CD1c-positive myeloid dendritic cell (primary cell): ENCODE measurements around the gene CCDC127.
A peak's percentile ranks its signal among the peaks of the same experiment; 100 is the strongest.

Source experiments
- DNase-seq: peaks from one replicate; pipeline ENCODE4 v3.0.0-alpha.2; 2016; ENCODE audit errors: extremely low spot score

CCDC127 gene

GRCh38 chr5:190366-191035 is 27.5 kb downstream of the CCDC127 start:
- no peak for DNase-seq

GRCh38 chr5:189976-190365 is 28.0 kb downstream of the CCDC127 start:
- DNase-seq = no peak

- DNase-seq = no peak
These were observed 28.5 kb downstream of the CCDC127 start for GRCh38 chr5:189486-189885.

DNA sequence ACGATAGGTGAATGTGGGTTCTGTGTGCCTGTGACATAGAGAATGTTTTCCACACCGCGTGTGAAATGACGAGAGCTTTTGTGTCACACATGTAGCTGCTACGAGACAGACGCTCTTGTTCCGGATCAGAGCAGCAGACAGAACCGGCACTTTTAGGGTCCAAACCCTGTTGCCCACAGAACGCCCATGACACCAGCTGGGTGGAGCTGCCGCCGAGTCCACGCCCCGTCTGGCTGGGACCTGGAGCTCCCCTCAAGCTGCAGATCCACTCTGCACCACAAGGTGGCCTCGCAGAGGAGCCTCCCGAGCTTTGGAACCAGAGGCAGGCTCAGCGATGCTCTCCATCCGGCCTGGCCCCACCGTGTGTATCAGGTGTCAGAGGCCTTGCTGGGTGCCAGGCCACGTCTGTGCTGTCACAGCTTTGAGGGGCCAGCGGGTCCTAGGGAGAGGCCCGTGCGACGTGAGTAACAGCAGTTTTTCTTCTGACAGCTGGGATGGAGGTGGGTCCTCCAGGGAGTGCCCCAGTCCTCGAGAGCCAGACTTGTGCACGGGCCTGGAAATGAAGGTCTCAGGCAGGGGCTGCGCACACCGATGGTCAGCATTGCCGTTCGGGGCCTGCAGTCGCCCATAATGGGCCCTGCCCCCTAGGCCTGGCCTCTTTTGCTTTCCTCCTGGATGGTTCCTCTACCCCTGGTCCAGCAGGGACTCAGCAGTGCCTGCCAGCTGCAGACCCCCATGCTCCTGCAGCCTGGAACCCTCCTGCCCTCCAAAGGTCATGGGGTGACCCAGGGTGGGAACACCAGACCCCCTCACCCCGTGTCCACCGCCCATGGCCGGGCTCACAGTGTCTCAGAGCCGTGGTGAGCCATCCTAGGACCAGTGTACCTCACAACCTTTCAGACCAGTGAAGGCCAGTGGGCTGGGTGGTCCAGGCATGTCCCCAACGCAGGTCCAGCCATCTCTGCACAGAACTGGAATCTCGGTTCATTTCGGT is 29.2 kb downstream of the CCDC127 start:
- peak; percentile 84 for DNase-seq

- no peak for DNase-seq
These were observed 30.1 kb downstream of the CCDC127 start for GRCh38 chr5:187617-188451.

- DNase-seq = no peak
These were observed 30.9 kb downstream of the CCDC127 start for GRCh38 chr5:187042-187431.

DNA sequence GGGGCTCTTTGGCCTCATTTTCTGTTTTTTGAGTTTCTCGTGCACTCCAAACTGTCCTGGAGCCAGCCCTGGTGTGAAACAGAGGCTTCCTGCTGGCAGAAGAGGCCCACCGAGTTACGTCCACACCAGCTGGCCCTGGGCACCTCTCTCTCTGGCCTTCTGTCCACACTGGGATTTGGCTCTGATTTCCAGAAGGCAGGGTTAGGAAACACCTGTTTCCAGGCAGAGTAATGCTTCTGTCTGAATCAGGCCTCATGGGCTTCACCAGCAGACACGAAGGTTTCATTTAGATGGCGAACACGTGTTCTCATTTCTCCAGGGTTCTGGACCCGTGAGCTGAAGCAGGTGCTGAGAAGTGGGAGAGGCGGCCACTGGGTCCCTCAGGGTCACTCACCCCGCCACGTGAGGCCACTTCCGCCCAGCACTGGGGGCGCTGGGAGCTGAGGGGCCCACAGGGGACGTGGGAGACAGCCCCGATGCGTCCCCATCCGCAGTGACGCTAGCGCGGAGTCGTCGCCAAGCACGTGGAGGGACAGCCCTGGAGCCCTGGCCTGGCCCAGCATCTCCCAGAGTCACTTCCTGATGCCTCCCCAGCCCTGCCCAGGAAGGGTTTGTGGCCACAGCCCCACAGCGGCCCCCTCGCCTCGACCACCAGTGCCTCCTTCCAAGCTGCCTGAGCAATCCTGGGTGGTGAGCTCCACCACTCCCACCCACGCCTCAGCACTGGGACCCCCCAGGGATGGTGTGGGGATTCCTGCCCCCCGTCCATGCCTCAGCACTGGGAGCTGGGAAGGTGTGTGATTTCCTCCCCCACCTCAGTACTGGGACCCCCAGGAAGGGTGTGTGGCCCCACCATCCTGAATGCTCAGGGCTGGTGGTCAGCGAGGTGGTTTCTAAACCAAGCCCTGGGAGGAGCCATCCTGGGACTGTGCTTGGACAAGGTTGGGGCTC is 31.6 kb downstream of the CCDC127 start:
- DNase-seq = no peak

DNA sequence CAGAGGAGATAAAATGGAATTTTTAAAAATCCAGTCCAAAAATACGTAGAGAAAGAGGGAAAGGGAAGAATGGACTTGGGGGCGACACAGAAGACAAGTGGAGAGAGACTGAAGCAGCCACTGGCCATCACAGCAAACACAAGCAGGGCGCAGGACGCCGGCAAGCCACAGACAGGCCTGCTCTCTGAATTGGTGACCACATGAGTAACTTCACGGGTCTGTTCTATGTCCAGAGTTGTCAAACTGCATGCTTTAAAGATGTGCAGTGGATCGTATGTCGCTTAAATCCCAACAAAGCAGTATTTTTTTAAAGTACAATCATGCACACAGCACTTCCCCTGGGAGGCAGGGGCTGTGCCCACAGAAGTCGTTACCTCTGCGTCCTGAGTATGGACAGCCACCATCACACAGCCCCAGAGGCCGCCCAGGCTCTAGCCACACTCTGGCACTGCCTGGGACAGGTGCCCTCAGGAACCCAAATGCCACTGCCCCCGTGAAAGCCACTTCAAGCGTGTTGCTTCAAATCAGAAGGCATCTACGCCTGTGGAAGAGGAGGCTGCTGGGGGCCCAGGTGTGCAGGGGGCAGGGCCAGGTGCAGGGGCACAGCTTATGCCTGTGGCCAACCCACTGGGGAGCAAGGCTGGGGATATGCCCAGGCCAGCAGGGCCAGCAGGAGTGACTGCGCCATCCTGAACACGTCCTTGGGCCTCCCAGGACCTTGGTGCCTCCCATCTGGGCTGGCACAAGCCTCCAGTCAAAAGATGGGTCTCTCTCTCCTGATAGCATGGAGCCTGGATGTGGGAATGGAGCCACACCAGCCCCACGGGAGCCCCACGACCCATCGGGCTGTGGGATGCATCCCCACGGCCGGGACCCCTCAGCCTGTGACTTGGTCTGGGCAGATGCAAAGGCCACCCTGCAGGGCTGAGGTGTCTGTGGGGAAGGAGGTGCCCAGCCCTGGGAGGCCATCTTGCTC is 32.6 kb downstream of the CCDC127 start:
- DNase-seq = no peak

DNA sequence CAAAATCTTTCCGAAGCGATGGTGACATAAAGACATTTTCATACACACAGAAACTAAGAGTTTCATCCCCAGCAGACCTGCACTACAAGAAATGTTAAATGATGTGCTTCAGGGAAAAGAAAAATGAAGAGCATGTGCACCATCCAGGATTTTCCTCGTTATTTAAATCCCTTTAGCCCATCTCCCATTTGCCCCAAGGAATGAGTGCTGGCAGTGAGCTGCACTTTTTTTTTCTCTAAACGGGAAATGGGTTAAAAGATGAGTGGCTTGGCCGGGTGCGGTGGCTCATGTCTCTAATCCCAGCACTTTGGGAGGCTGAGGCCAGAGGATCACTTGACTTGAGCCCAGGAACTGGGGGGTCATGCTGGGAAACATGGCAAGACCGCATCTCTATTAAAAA is 33.5 kb downstream of the CCDC127 start:
- DNase-seq = no peak

- DNase-seq = no peak
These were observed 35.8 kb downstream of the CCDC127 start for GRCh38 chr5:182126-182525.

- DNase-seq = no peak
These were observed 36.4 kb downstream of the CCDC127 start for GRCh38 chr5:181566-181965.

- no peak for DNase-seq
These were observed 36.8 kb downstream of the CCDC127 start for GRCh38 chr5:181160-181559.

GRCh38 chr5:180286-180918 is 37.6 kb downstream of the CCDC127 start:
- DNase-seq = no peak

GRCh38 chr5:179401-179800 is 38.6 kb downstream of the CCDC127 start:
- DNase-seq = no peak

DNA sequence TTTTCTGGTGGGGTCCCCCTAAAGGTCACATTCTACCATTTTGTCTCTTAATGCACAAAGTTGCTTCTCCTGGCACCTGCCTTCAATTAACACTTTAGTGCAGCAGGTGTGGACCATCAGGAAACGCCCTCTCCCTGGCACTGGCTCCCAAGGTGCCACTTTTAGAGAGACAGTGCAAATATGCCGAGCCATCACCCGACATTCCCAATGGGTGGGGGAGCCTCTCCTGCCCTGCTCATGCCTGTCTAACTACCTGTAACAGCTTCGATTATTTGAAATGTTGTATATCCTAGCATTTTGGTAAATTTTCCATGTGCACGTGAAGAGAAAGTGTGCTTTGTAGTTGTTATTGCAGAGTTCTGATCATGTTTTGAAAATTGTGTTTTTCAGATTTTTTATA is 39.8 kb downstream of the CCDC127 start:
- DNase-seq = no peak

DNA sequence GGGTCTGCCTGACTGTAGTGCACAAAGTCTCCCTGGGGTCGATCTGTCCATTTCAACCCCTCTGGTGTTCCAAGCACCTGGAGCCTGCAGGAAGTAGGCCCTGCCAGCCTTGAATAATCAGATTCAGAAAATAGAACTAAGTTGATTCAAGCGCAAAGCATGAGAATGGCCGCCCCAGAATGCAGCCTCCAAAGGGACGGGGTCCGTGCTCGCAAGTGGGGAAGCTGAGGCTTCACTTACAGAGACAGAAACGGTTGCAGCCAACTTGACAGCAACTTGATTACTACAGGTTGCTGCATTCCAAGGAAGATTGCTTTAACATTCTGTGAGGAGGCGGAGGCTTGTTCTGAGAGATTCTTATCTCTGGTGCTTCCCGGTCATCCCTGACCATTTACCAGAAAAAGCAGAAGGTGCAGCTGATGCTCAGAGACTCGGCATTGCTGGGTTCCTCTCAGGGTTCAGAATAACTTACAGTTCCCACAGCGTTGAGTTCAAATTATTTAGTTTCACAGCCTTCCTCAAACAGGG is 41.6 kb downstream of the CCDC127 start:
- DNase-seq = no peak

- DNase-seq = no peak
These were observed 43.0 kb downstream of the CCDC127 start for GRCh38 chr5:174876-175465.

DNA sequence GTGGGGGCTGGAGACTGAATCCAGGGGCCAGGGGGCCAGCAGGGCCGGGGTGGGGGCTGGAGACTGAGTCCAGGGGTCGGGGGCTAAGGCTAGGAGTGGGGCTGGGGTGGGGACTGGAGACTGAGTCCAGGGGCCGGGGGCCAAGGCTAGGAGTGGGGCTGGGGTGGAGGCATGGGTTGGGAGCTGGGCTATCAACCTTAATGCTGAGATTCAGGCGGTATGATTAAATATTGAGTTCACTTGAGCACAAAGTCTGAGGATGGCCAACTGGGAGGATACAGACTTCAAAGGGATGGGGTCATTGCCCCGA is 43.7 kb downstream of the CCDC127 start:
- DNase-seq = no peak
